ENCODE measurements around the gene DDN.

Gene DDN

DNA sequence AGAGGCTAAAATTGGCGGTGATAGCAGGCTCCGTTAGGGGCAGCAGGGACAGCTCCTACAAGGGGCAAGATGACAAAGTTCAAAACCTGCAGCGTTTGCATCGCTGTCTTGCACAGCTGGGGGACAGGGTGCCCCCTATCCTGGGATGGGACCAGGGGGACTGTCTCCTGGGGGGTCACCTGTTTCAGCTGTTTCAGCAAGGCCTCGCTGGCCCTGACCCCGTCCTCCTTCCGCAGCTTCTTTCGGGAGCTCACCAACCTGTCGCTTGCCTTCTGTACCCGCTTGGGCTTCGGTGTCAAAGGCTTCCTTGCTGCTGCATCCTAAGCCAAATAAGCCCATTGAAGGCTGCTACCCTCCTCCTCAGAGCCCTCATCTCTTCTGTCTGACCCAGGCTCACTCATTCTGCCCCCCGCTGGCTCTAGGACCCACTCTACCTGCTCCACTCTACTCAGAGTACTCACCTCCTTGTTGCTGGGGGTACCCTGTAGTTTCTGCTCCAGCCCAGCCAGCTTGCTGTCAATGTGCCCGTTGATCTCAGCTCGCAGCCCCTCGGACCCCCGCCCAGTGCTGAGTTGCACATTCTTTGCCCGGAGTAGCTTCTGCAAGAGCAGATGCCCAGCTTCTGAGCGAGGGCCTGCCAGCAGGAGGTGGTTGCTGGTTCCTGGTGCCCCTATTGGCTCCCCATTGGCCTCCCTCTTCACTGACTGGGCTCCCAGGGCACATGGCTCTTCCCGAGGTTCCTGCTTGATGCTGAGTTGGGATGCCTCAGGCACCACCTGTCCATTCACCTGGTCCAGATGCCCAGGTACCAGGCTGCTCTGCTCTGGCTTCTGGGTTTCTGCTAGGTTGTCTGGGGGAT, 31.8 kb upstream of the DDN start:
- no peak for DNase-seq

DNA sequence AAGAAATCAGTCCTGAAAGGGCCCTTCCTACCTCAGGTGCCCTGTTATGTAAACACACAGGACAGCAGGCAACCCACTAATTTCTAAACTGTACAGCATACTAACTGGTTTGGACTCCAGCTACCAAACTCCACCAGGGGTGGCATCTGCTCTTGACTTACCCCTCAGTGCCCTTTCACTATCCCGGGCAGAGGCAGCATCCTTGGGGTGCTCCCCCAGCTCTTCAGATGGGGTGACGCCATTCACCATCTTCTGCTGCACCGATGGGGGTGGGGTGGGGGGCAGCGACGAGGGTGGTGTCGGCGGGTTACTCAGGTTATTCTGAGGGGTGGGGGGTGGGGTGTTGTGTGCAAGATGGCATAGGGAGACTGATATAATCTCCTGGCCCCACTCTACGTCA, 30.9 kb upstream of the DDN start:
- no peak for DNase-seq

DNA sequence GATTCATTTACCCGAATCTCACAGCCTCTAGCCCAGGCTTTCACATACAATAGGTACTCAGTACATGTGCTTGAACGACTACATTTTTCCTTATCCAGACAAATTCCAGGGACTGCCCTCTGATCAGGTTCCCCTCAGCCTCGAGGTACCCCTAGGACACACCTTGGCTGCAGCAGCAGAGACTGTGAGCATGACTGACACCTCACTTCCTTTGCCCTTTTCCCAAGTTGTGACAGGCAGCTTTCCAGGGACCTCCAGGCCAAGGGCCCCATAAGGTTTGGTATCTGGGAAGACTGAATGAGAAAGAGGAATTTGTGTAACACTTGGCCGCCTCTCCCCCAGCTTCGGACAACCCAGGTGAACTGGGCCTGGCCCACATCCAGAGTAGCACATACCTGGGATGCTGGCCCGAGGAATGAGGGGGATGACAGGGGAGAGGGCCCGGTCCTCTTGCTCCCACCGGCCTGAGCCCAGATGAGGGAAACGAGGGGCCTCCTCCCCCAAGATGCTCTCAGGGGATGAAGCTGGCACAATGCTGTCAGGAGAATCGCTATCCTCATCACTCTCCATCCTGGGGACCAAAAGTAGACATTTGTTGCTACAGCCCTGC, 29.6 kb upstream of the DDN start:
- DNase-seq: no peak

DNA sequence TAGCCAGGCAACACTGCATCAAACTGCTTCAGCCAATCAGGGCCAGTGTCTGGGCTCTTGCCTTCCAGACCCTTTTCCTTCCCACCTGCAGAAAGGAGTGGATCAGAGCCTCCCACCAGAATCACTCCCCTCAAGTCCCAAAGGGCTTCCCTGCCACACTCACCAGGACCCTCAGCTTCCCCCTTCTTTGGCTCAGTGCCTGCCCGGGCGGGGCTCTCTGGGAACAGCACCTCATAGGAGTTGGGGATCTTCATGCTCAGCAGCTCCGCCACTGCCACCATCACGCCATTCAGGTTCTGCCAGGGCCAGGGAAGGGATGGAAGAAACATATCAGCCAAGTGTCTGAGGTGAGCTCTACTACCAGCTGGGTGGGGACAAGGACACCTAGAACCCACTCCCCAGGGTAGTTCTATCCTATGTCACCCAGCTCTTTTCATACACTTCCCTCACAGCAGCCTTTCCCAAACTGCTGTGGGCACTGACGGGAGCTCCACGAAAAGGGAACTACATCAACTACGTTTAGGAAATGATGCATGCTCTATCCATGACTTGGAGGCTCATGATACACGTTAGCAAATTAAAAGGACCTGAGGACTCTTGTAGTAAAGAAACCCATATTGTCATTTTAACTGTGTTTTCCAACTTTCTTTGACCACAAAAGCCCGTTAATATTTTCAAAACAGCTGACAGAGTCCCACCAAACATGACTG, 28.8 kb upstream of the DDN start:
- no peak for DNase-seq

DNA sequence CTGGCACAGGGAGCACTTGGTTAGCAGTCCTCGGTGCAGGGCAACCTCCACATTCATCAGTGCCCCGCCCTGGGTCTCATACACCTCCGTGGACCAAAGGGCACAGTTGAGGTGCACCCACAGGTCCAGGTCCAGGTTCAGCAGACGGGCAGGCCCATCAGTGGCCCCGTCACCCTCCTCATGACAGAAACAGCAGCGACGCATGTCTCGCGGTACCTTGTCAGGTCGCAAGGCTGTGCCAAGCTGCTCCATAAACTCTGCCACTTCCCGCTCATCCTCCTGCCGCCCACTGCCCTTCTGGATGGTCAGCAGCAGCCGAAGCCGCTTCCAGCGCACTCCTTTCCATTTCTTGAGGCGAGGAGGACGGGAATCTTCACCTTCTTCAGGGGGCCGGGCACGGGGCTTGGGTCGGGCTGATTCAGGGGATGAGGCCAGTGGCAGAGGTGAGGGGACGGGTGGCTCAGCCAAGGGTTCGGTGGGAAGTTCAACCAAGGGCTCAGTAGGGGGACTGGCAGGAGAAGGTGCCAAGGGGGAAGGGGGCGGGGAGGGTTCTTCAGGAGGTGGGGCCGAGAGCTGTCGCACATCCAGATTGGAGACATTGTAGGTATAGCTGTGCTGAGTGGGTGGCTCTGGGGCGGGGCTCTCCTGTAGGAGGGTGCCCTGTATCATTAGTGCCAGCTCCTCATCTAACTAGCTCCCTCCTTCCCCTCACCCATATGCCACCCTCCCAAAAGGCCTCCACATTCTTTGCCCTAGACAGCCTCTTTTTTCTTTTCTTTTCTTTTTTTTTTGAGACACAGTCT, 27.7 kb upstream of the DDN start:
- DNase-seq: no peak

DNA sequence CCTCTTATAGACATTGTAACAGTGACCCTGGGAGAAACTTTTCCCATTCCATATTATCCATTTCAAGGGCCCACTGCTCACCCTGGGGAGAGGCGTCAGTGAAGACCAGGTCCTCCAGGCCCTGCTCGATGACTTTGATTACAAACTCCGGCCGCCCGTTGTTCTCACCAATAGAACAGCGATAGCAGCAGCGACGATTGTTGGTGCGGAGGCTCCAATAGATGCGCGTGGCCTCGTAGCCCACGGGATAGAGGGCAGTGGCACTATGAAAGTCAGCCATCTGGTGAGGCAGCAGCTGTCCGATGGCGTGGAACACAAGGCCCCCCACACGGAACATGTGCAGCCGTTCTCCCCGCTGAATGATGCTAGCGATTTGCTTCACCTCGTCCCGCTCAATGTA, 26.9 kb upstream of the DDN start:
- DNase-seq: no peak

DNA sequence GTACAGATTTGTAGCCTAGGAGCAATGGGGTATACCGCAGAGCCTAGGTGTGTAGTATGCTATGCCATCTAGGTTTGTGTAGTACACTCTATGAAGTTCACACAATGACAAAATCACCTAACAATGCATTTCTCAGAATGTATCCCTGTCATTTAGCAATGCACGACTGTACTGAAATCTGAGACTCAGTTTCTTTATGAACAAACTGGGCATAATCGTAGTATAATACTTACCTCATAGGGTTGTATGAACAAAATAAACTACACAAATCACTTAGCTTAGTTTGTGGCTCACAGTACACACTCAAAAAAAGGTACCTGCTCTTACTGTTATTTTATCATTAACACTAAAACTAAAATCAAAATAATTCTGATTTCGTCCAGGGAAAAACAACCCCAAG, 26.3 kb upstream of the DDN start:
- DNase-seq: no peak

DNA sequence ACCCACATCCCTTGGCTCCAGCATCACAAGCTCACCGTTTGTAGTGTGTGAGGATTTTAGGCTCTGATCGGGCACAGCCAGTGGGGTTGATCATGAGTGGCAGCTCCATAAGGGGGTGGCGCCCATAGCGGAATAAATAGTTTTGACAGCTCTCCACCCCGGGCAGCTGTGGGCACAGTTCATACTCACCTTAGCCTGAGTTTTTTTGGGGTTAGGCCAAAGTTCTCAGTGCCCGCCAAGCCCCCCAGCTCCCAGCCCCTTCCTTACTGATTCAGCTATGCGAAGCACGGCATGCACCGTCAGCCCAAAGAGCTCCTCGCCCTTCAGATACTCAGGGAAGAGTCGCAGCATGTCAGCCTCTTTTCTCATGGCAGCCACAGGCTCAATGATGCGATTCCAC, 25.4 kb upstream of the DDN start:
- DNase-seq: no peak

DNA sequence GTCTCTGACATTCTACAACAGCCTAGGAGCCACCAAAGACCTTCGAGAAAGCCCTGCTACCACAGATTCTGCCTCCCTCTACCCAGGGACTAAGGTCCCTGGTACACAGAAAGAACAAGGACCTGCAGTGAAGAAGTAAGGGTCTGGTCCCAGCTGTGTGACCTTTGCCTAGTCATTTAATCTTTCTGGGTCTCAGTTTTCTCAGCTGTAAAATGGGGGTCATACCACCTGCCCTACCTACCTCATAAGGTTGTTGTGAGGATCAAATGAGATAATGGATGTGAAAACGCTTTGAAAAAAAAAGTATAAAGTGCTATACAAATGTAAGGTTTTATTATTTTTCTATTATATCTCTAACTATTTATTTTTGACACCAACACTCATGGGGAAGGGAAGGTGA, 24.6 kb upstream of the DDN start:
- DNase-seq: no peak

DNA sequence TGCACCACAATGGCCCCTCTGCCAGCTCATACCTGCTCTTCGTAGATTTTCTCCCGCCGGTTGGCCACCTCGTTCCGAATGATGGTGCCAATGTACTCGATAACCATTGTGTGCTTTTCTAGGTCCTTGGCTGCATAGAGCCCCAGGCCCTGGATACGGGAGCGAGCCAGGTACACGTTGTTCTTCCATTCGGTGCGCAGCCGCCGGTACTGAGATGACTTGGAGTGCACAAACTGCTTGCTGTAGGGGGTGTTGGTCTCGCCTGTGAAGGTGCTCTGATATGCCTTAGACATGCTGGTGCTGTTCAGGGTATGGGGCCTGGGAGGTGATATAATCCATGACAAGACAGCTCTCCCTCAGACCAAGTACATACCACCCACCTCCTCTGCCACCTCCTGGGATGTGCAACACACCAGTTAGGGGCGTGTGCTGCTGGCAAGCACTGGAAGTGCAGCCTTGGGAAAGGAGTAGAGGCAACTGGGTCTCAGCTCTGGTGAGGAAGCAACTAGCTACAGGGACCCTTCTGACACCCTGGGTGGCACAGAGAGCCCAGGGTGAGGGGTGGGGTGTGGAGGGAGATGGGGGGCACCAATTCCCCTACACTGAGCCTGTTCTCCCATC, 23.5 kb upstream of the DDN start:
- no peak for DNase-seq

DNA sequence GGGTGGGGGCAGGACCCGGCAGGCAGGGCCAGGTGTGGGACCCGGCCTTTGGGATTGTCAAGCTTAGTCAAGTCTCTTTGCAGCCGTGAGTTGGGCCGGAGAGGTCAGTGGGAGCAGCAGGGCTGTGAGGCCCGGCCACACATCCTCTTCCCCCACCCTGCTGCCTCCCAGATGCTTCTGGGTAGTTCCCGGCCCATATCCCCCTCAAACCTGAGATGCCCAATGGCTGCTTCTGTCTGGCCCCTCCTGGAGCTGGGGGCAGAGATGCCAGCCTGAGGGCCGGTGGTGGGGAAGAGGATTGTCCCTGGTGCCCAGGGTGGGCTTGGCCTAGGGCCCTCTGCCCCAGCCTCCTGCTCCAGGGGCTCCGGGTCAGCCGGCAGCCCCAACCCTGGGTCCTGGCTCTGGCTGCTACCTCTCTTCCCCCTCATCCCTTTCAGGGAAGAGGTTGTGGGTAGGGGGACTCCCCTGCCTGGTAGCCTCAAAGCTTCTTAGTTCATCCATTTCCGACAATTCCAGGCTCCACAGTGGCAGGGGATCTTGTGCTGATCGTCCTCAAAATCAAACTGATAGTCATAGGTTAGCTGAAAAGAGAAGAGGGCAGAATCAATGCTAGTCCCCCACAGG, 22.2 kb upstream of the DDN start:
- no peak for DNase-seq

DNA sequence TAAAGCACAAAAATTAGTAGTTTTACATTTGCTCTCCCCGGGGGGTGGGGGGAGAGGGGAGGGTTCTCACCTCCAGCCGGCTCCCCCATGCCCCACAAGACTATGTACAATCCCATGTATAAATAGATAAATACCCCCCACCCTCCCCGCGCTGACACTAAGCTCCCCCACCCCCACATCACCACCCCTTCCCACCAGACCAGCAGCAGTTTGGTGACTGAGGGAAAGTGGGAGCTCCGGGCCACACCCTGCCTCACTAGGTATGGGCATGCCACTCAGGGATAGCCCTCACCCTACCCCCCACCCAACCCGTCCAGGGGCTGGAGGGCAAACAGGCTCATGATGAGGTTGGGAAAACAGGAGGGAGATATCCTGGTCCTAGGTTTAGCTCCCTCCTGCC, 21.3 kb upstream of the DDN start:
- DNase-seq: no peak

DNA sequence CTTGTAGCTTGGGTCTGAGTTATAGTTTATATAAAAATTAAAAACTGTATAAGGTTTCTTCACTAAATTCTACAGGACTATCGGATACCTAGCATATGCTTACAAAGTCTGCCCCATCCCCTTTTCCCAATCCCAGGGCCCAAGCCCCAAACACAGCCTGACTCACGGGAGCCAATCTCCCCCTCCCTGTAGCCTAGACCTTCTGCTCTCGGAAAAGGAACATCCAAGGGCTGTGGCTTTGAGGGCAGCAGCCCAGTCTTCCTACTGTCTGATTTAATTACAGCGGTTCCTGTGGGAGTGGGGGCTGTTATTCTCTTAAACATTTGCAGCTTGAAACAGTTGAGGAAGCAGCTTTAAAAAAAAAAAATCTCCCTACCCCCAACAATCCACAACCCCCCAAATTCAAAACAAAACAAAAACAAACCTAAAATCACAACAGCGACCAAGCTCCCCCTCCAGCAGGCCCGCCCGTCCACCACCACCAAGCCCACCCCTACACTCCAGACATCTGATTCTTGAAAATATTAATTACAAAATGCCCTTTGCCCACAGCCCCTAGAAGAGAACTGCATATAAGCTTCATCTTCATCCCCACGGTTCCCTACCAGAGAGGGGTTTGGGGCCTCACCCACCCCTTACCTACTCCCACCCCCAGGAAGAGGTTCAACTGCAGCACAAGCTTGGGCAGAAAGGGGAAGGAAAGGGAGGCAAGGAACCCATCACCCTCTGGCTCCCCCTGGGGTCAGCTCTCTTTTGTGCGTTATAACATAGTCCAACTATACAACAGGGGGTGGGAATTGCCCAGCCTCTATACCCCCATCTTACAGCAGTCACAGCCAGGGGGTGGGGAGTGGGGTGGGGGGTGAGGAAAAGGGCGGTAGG, 20.5 kb upstream of the DDN start:
- peak; percentile 60 to 71 for DNase-seq

DNA sequence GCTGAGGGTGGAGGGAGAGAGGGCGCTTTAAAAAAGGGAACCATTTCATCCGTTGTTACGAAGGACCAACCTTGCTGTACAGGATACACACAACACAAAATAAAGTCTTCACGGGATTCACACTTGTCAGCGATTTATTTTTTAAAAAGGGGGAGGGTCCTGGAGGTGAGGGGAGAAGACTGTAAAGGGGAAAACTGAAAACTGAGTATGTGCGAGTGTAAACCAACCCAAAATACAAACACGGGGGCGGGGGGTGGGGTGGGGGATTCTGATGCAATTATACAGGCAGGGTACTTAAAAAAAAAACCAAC, 19.9 kb upstream of the DDN start:
- peak in 1 of 2 experiments; percentile 63 for DNase-seq

DNA sequence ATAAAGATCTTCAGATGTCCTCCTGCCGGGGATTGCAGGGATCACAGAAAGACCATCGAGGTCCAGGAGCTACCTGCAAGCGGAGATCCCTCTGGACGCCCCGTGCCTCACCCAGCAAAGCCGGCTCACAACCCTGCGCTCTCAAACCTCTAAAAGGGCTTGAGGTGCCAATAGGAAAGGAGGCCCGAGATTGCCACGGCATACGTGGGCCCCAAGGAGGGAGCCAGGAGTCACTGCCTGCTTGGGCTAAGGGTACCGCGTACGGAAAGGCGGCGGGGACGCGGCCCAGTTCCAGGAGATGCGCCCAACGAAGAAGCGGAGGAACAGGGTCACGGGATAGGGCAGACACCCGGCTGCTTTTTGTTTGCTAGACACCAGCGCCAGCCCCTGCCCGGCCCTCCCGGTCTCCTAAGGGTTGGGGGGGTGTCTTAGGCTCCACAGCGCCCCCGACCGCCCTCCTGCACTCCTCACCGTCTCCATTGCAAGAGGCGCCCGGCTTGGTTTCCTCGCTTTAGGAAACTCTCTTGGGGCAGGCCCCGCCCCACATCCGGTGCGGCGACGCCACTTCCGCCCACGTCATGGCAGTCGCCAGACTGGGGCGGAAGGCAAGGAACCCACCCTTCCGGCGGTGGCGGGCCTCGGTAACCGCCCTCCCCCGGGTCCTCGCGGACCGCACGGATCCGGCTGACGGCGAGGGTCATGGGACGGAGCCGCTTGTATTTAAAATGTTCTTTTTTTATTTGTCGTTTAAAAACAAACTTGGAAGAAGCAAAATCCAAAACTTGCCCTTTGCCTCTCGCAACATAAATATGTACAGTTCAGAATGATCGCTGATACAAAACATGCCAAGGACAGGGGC, 19.3 kb upstream of the DDN start, which contains the start of gene PRKAG1:
Gene PRKAG1 (minus strand): TSS at position 516 of the 859 bp plus-strand sequence. CDS start 36 bp downstream, at position 480.
- peak; percentile 91 to 92 for DNase-seq

DNA sequence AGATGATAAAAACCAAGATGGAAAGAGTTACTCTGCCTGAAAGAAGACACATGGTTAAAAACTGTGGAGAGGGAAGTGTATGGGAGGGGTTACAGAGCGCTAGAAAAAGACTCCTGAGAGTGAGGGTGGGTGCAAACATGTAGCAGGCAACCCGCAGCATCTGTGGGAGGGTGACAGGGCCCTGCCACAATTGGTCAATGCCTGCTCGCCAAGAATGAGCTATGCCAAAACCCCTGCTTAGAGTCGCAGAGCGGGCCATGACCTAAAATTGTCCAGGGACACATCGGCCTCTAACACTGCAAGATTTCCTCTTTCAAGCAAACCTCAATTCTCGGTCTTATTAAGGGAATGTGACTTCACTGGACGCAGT, 18.7 kb upstream of the DDN start:
- DNase-seq: peak; percentile 56 to 66

DNA sequence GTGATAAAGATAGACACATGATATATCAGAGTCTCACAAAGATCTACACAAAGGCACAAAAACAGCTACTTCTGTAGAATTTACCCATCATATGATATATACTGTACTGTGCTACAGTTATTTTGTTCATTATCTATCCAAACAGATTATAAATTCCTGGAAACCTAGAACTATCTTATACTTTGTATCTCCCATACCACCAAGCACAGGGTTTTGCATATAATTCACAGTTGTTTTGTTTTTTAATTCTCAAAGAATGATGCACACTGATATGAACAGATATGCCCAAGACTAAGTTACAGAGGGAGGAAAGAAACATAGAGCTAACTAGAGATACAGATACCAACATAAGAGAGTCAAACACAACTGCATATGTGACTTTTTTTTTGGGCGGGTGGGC, 16.0 kb upstream of the DDN start:
- no peak for DNase-seq

DNA sequence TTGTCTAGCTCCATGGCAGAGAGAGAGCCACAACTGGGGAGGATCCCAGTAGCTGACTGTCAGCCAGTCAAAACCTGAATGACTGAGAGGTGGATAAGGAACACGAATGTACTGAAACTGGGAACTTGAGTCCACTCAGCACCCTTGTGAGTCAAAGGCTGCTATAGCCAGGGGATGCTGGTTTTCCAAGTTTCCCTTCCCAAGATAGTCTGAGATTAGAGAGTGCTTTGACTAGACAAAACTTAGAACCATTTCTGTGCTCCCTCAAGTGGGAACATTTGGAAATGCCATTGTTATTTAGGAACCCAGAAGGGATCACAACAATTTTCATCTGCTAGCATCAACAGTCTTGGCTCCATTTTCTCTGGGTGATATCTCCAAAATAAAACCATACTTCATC, 15.4 kb upstream of the DDN start:
- DNase-seq: no peak

DNA sequence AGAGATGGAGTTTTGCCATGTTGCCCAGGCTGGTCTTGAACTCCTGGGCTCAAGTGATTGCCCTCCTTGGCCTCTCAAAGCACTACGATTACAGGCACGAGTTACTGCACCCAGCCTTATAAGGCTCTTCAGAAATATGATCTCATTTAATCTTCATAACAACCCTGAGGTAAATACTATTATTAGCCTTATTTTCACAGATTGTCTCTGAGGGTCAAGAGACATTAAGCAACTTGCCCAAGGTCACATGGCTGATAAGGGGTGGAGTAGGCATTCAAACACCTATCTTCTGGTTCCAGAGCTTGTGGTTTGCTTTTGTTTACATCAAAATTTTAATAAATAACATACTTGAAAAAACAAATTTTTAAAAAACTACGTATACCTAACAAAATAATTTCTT, 14.3 kb upstream of the DDN start:
- DNase-seq: no peak

DNA sequence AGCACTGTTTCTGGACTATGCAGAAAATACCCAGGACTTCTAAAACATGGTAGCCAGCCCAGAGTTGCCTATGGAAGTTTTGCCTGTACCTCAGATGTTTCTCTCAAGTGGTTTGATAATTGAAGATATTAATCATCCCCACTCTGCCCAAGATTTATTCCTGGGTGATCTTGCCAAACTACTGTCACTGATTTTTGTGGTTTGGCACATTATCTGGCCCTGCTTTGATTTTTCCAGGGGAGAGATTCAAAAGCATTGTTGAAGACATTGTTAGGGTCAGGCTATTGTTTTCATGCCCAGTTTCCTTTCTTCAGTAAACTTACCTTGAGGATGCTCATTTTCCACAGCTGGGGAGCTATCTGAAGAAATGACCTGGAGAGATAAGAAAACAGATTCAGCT, 13.6 kb upstream of the DDN start:
- no peak for DNase-seq

Data from AML-193 (cell line).